Pancreas (tissue), 10 donors: ENCODE data around the gene SULT1A2. TPM values are rescaled to one million over a fixed set of nuclear protein-coding genes. Genes with fewer than 3 reads are reported as not detected.
A peak's percentile ranks its signal among the peaks of the same experiment; 100 is the strongest.

Source experiments
- ATAC-seq, 4 donors: fragments of 200-7000 bp; cut with Tn5 transposase; one replicate each; pipeline versions ENCODE4 v1.8.0 to v1.9.1; 2020; ENCODE audit warnings: mild to moderate bottlenecking in 4 of 4, moderate library complexity in 4 of 4
- DNase-seq, 6 donors: peaks; one replicate each; pipeline ENCODE4 v3.0.0-alpha.2; 2020
- FAIRE-seq: peaks from 2 replicates; lab custom pipeline; 2012; peaks lifted over from hg19 to GRCh38; lab: Jason Lieb, UNC
- H3K27ac ChIP-seq, 4 donors: fragments of 200-600 bp; sonication (generic); 1 replicate in 3 of 4; 2 replicates in 1 of 4; pipeline versions ENCODE4 v1.5.0 to v1.8.0; 2020
- H3K27me3 ChIP-seq, 4 donors: fragments of 200-600 bp; one replicate each; pipeline ENCODE4 v1.8.0; 2021
- H3K36me3 ChIP-seq, 3 donors: fragments of 200-600 bp; sonication (generic) in 1 of 3; one replicate each; pipeline versions ENCODE4 v1.5.0 to v1.8.0; 2020 to 2021
- H3K4me1 ChIP-seq, 3 donors: fragments of 200-600 bp; one replicate each; pipeline ENCODE4 v1.8.0; 2021
- H3K4me3 ChIP-seq, 4 donors: fragments of 200-600 bp; sonication (generic) in 2 of 4; one replicate each; pipeline versions ENCODE4 v1.5.0 to v1.8.0; 2020 to 2021
- H3K9me3 ChIP-seq, 4 donors: fragments of 200-600 bp; one replicate each; pipeline ENCODE4 v1.8.0; 2021
- WGBS, 2 donors: extraction: QIAGEN DNeasy Blood & Tissue Kit; methylation state at CpG; one replicate each; pipeline ENCODE4 v1.1.7; 2013; 5-methylcytosine and 5-hydroxymethylcytosine counted together
- intact Hi-C, 3 donors: fragments of 100-400 bp; cut with DNase I; formaldehyde crosslinking; loops; one replicate each; pipeline versions ENCODE4 v1.11.1 to v1.14.2; 2022
- polyA plus RNA-seq, 2 donors: library from polyadenylated mRNA; stranded (reverse); fragments of 200-250 nt; gene quantifications; one replicate each; pipeline ENCODE4 v1.2.3, GENCODE V29; 2013
- total RNA-seq, 6 donors: library from RNA; stranded (reverse); fragmentation: NEBNext Ultra II Directional in 4 of 6; extraction: Animal tissue kit (Norgen Biotek cat#: 25700) in 4 of 6; gene quantifications; one replicate each; pipeline versions ENCODE4 v1.2.1 to v1.2.4, GENCODE V29; 2021 to 2023
- TF ChIP-seq, protein P1 (sequence below), 4 donors: fragments of 200-600 bp; sonication (generic) in 3 of 4; IDR thresholded peaks; one replicate each; pipeline versions ENCODE4 v1.5.0 to v1.8.0; 2021; ENCODE audit warnings: antibody characterized with exemption in 4 of 4
- donor health status: healthy with polysubstance abuse.
- donor health status: DM: no; HTN: no; CAD: no; lungs with moderate emphysema.
- donor health status: DM: no; HTN: no; CAD: no.
- donor health status: control.
- donor health status: control.
- donor health status: Bipolar disorder and iron deficiency.
- donor health status: DM: yes; HTN: yes; CAD: no.
- donor health status: DM: no; HTN: no; CAD: no.
- donor health status: DM: no; HTN: no; CAD: no.
- donor health status: DM: yes; HTN: yes; CAD: no.

The SULT1A2 gene
- total and polyA plus RNA-seq, 8 donors, result 0.41 to 6.0 (median 1.4) TPM

DNA sequence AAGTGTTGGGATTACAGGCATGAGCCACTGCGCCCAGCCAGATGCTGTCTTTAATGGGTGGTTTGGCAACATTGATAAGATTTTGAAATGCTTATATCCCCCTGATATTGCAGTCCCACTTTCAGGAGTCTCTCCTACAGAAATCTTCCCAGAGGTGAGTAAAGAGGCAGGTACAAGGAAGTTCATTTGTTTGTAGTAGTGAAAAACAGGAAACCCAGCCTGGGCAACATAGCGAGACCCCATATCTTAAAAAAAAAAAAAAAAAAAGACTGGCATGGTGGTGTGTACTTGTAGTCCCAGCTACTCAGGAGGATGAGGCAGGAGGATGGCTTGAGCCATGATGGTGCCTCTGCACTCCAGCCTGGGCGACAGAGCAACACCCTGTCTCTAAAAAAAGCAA is 51.9 kb downstream of the SULT1A2 start:
- no peaks in the 10 kb centered on the region for H3K27me3 ChIP-seq
- ATAC-seq, result no peak
- no peak for FAIRE-seq

DNA sequence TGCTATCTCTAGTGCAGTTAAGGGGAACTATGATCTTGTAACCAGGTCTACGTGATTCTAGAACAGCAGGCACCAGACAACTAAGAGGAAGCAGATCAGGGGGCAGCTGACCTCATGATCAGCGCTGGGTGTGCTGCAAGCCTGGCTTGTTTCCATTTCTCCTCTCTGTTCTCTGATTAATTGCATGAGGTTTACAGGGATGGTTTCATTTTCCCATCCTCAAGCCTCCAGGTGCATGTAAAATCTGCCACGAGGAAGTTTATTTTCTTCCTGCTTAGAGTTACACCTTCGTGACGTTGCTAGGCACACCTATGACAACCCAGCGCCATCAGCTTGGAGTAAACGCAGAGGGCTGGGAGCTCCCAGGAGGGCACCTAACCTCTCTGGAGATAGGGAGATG is 53.8 kb downstream of the SULT1A2 start:
- no peaks in the 10 kb centered on the region for H3K36me3 ChIP-seq
- H3K4me3 ChIP-seq, result no peak overlapping the region
- TF ChIP-seq, protein P1, sequence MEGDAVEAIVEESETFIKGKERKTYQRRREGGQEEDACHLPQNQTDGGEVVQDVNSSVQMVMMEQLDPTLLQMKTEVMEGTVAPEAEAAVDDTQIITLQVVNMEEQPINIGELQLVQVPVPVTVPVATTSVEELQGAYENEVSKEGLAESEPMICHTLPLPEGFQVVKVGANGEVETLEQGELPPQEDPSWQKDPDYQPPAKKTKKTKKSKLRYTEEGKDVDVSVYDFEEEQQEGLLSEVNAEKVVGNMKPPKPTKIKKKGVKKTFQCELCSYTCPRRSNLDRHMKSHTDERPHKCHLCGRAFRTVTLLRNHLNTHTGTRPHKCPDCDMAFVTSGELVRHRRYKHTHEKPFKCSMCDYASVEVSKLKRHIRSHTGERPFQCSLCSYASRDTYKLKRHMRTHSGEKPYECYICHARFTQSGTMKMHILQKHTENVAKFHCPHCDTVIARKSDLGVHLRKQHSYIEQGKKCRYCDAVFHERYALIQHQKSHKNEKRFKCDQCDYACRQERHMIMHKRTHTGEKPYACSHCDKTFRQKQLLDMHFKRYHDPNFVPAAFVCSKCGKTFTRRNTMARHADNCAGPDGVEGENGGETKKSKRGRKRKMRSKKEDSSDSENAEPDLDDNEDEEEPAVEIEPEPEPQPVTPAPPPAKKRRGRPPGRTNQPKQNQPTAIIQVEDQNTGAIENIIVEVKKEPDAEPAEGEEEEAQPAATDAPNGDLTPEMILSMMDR (IDR thresholded peaks at IDR 0.05), result no peak
- 51 to 71% methylated on average over 7 of the region's 7 CpGs for WGBS, 2 donors
- H3K27ac ChIP-seq, result peak overlapping the region in 2 of 4 donors; percentile 74 to 76
- H3K9me3 ChIP-seq, result no peaks in the 10 kb centered on the region
- ATAC-seq (peak in 3 of 4 donors; percentile 20 to 58 (median 27)), DNase-seq (peak in 1 of 6 donors; percentile 58), FAIRE-seq (no peak)
- H3K27me3 ChIP-seq, result no peaks in the 10 kb centered on the region
- peaks cover 0 to 10% (median 7%) of the 10 kb centered on the region in 3 donors for H3K4me1 ChIP-seq
- intact Hi-C loops, result no loop called here

More for the DNA sequence above, 51.9 kb downstream of the SULT1A2 start:
- intact Hi-C loops, result no loop called here
- peaks cover 0 to 2% (median 0%) of the 10 kb centered on the region in 3 donors for H3K4me1 ChIP-seq
- WGBS, 2 donors, result 88 to 95% methylated on average over 3 of the region's 3 CpGs
- H3K4me3 ChIP-seq, result no peak overlapping the region
- no peaks in the 10 kb centered on the region for H3K36me3 ChIP-seq
- no peak for DNase-seq
- H3K27ac ChIP-seq, result no peak overlapping the region
- TF ChIP-seq, protein P1 (IDR thresholded peaks at IDR 0.05), result no peak
- no peaks in the 10 kb centered on the region for H3K9me3 ChIP-seq

DNA sequence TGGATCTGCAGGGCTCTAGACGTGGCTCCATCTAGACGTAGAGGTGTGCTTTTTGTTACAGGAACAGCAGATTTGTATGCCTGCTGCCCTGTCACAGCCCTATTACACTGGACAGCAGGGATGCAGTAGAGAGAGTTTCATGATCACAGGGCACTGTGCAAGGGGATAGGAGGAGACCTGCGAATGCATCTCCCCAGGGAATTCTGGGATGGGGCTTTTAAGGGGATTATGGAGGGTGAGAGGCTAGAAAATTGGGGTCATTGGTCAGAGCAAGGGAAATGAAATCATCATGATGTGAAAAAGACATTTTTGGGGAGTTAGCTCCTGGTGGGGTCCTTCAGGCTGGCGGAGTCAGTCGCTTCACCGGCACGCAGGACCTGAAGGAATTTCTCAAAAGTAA is 54.2 kb downstream of the SULT1A2 start:
- Histone ChIP-seq H3K9me3 (no peaks in the 10 kb centered on the region), H3K4me1 (peaks cover 0 to 10% (median 7%) of the 10 kb centered on the region in 3 donors), H3K27ac (peak overlapping the region in 2 of 4 donors; percentile 74 to 76), H3K36me3 (no peaks in the 10 kb centered on the region), H3K27me3 (no peaks in the 10 kb centered on the region), H3K4me3 (no peak overlapping the region)
- intact Hi-C loops, result no loop called here
- no peak for ATAC-seq
- no peak for FAIRE-seq
- WGBS, 2 donors, result 87 to 91% methylated on average over 7 of the region's 7 CpGs
- DNase-seq, result no peak
- TF ChIP-seq, protein P1 (IDR thresholded peaks at IDR 0.05), result no peak

Other genes with a start within 250 kb of the SULT1A2 start
- 1 to 10 TPM in 2 of 6 donors, under 1 TPM in 3, not detected in 1; 0.25 to 2.0 (median 0.58) TPM for gene NPIPB6, start 233.5 kb downstream of the SULT1A2 start, total RNA-seq
- under 1 TPM; 0.61 to 0.77 TPM for gene NPIPB6, start 233.5 kb downstream of the SULT1A2 start, polyA plus RNA-seq
- gene EIF3CL, start 193.2 kb downstream of the SULT1A2 start, total RNA-seq, result 10 to 100 TPM; 32.6 to 76.5 (median 50.5) TPM
- gene EIF3CL, start 193.2 kb downstream of the SULT1A2 start, polyA plus RNA-seq, result 10 to 100 TPM; 38.7 to 49.0 TPM
- gene NPIPB7, start 124.7 kb downstream of the SULT1A2 start, total RNA-seq, result not detected
- not detected for gene NPIPB7, start 124.7 kb downstream of the SULT1A2 start, polyA plus RNA-seq
- gene CLN3, start 105.0 kb downstream of the SULT1A2 start, total RNA-seq, result 10 to 100 TPM in 3 of 6 donors, 1 to 10 TPM in 3; 6.9 to 17.2 (median 10.2) TPM
- 10 to 100 TPM; 13.8 to 25.9 TPM for gene CLN3, start 105.0 kb downstream of the SULT1A2 start, polyA plus RNA-seq
- gene APOBR, start 102.4 kb downstream of the SULT1A2 start, total RNA-seq, result 1 to 10 TPM in 2 of 6 donors, under 1 TPM in 4; 0.16 to 3.0 (median 0.45) TPM
- 1 to 10 TPM in 1 of 2 donors, under 1 TPM in 1; 0.70 to 1.5 TPM for gene APOBR, start 102.4 kb downstream of the SULT1A2 start, polyA plus RNA-seq
- gene IL27, start 90.2 kb downstream of the SULT1A2 start, total RNA-seq, result under 1 TPM in 2 of 6 donors, not detected in 4; 0.18 to 0.20 TPM
- gene IL27, start 90.2 kb downstream of the SULT1A2 start, polyA plus RNA-seq, result under 1 TPM in 1 of 2 donors, not detected in 1; 0.68 TPM
- gene NUPR1, start 58.1 kb downstream of the SULT1A2 start, total RNA-seq, result 100 to 1,000 TPM in 3 of 6 donors, 10 to 100 TPM in 3; 28.9 to 303 (median 103) TPM
- 100 to 1,000 TPM; 117 to 151 TPM for gene NUPR1, start 58.1 kb downstream of the SULT1A2 start, polyA plus RNA-seq
- gene SGF29, start 43.1 kb downstream of the SULT1A2 start, total RNA-seq, result 10 to 100 TPM; 14.2 to 28.3 (median 17.0) TPM
- 10 to 100 TPM; 40.2 to 46.6 TPM for gene SGF29, start 43.1 kb downstream of the SULT1A2 start, polyA plus RNA-seq
- 10 to 100 TPM in 3 of 6 donors, 1 to 10 TPM in 3; 5.7 to 18.3 (median 9.0) TPM for gene SULT1A1, start 13.0 kb upstream of the SULT1A2 start, total RNA-seq
- 10 to 100 TPM; 29.7 to 46.7 TPM for gene SULT1A1, start 13.0 kb upstream of the SULT1A2 start, polyA plus RNA-seq
- 1 to 10 TPM in 2 of 6 donors, under 1 TPM in 3, not detected in 1; 0.08 to 2.4 (median 0.74) TPM for gene NPIPB8, start 41.0 kb upstream of the SULT1A2 start, total RNA-seq
- not detected for gene NPIPB8, start 41.0 kb upstream of the SULT1A2 start, polyA plus RNA-seq
- gene EIF3C, start 114.4 kb upstream of the SULT1A2 start, total RNA-seq, result 100 to 1,000 TPM; 336 to 418 (median 379) TPM
- 1,000 to 10,000 TPM in 1 of 2 donors, 100 to 1,000 TPM in 1; 519 to 1,137 TPM for gene EIF3C, start 114.4 kb upstream of the SULT1A2 start, polyA plus RNA-seq
- 1 to 10 TPM in 1 of 6 donors, under 1 TPM in 4, not detected in 1; 0.46 to 2.5 (median 0.92) TPM for gene NPIPB9, start 154.7 kb upstream of the SULT1A2 start, total RNA-seq
- 1 to 10 TPM in 1 of 2 donors, under 1 TPM in 1; 0.57 to 1.1 TPM for gene NPIPB9, start 154.7 kb upstream of the SULT1A2 start, polyA plus RNA-seq
- gene ATXN2L, start 225.9 kb upstream of the SULT1A2 start, total RNA-seq, result 10 to 100 TPM; 40.3 to 82.1 (median 54.6) TPM
- 100 to 1,000 TPM in 1 of 2 donors, 10 to 100 TPM in 1; 65.3 to 116 TPM for gene ATXN2L, start 225.9 kb upstream of the SULT1A2 start, polyA plus RNA-seq
- 100 to 1,000 TPM in 1 of 6 donors, 10 to 100 TPM in 5; 71.9 to 100 (median 88.8) TPM for gene TUFM, start 249.3 kb upstream of the SULT1A2 start, total RNA-seq
- 100 to 1,000 TPM; 145 to 181 TPM for gene TUFM, start 249.3 kb upstream of the SULT1A2 start, polyA plus RNA-seq